ENCODE results near the gene ERGIC2.

The ERGIC2 gene

GRCh38 chr12:29374913-29375312 is 6.1 kb downstream of the ERGIC2 start:
- no peak for DNase-seq (ENCODE audit: low read depth)

GRCh38 chr12:29374012-29374411 is 7.0 kb downstream of the ERGIC2 start:
- DNase-seq (ENCODE audit: low read depth) = no peak

DNA sequence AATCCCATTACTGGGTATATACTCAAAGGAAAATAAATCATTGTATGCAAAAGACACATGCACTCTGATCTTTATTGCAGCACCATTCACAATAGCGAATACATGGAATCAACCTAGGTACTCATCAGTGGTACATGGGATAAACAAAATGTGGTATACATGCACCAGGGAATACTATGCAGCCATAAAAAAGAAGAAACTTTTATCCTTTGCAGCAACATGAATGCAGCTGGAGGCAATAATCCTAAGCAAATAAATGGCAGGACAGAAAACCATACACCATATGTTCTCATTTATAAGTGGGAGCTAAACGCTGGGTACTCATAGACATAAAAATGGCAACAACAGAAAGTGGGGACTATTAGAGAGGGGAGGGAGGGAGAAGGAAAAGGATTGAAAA is 15.9 kb downstream of the ERGIC2 start:
- no peak for DNase-seq (ENCODE audit: low read depth)

DNA sequence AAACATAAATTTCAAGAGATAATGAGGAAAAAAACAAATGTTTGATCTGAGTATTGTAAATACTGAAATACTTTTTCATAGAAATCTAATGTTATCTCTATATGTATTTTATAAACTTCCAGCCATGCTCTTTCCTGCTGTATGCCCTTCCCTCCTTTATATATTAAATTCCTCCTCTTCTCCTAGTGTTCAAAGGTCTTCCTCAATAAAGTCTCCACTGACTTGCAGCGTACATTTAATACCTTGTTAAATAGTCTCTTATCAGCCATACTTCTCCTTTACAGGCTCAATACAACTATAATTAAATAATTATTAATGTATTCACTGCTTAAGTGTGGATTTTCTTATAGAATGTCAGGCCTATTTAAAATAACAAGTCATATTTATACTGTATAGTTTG is 26.0 kb downstream of the ERGIC2 start:
- DNase-seq (ENCODE audit: low read depth) = no peak

DNA sequence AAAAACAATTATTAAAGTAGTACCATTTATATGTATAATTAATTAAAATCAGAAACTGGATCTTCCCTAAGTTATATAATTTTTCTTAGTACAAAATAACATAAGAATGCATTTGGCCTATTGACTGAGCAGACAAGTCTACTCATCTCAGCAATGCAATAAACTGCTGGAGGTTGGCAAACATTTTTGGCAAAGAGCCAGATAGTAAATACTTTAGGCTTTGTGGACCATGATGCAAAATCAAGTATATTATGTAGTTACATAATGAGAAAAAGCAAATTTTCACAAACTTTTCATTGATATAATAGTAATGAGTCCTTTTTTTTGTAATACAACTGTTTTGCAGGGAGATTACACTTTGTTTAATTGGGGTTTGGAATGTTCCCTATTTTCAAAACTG is 30.9 kb downstream of the ERGIC2 start:
- DNase-seq (ENCODE audit: low read depth) = peak; percentile 73

- DNase-seq (ENCODE audit: low read depth) = peak; percentile 42
Measured at GRCh38 chr12:29346769-29347421, 34.1 kb downstream of the ERGIC2 start.

- DNase-seq (ENCODE audit: low read depth) = peak; percentile 21
Measured at GRCh38 chr12:29343022-29343799, 37.8 kb downstream of the ERGIC2 start.

DNA sequence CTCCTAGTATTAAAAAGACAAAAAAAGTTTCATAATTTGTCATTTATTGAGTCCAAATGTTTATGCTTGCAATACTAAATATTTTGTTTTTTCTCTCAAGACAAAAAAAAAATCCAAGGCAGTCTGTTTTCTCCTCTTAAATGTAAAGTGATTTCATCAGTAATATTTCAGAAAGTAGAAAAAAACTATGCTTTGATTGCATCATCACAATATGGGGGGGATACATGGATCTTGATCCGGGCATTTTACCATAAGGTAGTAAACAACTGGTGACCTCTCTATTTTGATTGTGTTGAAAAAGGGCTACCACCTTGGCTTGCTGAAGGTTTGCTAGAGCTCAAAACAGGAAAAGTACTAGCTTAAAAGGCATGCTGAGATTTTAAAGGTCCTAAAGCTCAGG is 43.6 kb downstream of the ERGIC2 start:
- DNase-seq (ENCODE audit: low read depth) = no peak

- no peak for DNase-seq (ENCODE audit: low read depth)
Measured at GRCh38 chr12:29334937-29335336, 46.0 kb downstream of the ERGIC2 start.

- no peak for DNase-seq (ENCODE audit: low read depth)
Measured at GRCh38 chr12:29333178-29333577, 47.8 kb downstream of the ERGIC2 start.

- no peak for DNase-seq (ENCODE audit: low read depth)
Measured at GRCh38 chr12:29329411-29329810, 51.6 kb downstream of the ERGIC2 start.

DNA sequence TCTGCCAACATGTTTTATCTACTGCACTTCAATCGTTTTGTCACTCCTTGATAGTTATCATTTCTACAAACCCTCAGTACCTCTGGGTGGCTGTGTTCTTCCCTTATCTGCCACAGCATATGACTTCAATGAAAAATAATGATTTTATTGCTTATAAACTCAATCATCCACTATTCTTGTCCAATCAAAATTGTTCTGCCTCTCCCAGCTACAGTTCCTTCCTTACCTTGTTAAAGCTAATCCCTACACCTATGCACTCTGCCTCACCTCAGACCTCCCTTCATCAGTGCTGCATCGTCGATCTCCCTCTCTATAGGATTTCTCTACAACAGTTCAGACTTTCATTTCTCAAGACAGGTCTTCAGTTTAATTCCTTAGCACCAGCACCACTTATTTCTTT is 58.8 kb downstream of the ERGIC2 start:
- no peak for DNase-seq (ENCODE audit: low read depth)

DNA sequence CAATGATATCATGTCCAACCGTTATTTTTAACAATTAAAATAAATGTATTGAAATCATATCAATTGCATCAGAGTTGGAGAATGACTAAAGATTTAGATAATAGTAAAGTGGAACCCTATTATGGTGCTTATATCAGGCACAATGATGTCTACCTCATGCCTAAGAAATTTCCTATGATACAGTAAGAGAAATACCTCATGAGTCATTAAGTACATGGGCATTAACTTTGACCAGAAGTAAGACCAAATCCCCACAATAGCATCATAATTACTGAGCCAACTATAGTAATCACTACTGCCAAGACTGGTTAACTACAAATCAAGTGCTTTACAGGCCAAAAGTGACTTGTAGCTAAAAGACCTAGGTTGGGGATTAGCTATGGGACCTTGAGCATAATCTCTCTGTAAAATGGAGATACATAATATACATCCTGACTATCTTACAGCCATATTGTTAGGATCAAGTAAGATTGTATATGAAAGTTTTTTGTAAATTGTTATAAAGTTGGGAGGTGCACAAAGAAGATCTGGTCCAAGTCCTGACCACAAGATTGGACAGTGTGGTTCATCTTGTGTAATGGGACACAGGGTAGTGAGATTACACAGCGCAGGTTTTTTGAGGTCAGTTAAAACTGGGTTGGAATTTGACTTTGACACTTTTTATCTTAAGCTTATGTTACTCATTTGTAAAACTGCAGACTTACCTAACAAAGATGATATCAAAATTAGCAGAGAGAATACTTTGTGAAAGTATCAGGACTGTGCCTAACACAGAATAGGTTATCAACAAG is 60.5 kb downstream of the ERGIC2 start:
- peak; percentile 94 for DNase-seq (ENCODE audit: low read depth)

GRCh38 chr12:29317556-29318363 is 63.2 kb downstream of the ERGIC2 start:
- peak; percentile 52 for DNase-seq (ENCODE audit: low read depth)

DNA sequence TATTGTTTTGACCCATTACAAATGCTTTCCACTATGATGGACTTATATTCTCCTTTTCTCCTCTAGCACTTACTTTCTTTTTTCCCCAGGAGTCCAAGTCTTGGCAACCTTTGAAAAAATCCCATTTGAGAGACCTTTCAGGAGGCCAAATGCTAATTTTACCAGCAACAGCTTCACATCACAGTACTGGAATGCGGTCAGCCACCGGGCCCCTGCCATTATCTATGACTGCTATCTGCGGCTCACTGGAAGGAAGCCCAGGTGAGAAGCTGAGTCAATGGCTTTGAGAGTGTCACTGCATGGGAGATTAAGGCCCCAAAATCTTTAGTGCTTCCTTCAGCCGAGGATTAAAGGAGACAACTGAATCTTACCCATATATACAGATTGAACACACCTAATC is 64.2 kb downstream of the ERGIC2 start:
- DNase-seq (ENCODE audit: low read depth) = peak; percentile 61

DNA sequence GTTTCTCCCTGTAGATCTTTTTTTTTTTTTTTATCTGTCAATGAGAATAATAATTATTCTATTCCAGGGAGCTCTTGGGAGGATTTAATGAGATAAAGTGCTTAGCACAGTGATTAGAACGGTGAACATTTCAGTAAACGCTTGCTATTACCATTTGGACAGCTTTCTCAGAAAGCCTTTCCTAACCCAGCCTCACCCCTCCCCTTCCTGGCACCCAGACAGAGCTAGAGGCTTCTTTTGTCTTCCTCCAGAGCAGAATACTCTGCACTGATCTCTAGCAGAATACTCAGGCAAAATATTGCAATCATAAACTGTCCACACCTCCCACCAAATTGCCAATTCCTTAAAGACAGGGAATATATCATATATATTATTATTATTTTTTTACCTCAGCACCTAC is 66.6 kb downstream of the ERGIC2 start:
- DNase-seq (ENCODE audit: low read depth) = no peak

DNA sequence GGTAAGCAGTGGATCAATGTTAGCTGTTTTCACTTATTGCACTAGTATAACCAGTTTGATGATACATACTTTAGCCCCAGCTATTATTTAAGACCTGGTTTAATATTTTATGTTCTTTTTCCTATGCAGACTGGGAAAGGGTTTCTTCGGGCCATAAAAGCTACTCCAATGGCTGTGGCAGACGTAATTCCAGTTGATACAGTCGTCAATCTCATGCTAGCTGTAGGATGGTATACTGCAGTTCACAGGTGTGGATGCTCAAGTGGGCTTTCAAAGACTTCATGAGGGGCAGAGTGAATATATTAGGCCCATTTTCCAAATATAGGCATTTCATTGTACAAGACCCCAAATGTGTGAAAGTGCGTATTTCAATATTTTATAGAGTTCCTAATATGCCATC is 70.1 kb downstream of the ERGIC2 start:
- DNase-seq (ENCODE audit: low read depth) = no peak

DNA sequence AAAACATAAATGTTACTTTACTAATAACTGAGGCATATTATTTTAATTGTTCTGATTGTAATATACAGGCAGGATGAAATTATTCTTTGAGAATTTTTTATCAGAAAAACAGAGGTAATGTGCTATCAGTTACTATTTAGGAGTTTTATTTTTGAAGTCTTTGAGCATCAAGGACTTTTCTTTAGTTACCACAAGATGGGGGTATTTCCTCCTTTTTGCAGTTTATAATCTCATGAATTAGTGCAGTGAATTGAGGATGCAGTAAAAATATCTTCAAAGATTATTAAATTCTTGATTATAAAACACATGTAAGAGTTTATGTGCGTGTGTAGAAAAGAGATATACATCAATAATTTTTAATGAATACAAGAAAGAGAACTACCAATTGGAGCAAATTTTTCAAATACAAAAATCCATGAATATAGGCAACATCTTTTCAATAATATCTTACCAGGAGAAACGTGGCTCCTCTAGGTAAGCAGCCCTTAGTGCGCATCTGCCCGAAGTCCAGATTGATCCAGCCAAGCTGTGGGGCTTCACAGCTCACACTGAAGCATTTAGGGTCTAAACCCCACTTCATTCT is 71.6 kb downstream of the ERGIC2 start:
- DNase-seq (ENCODE audit: low read depth) = peak; percentile 33

GRCh38 chr12:29306682-29307081 is 74.3 kb downstream of the ERGIC2 start:
- DNase-seq (ENCODE audit: low read depth) = no peak

DNA sequence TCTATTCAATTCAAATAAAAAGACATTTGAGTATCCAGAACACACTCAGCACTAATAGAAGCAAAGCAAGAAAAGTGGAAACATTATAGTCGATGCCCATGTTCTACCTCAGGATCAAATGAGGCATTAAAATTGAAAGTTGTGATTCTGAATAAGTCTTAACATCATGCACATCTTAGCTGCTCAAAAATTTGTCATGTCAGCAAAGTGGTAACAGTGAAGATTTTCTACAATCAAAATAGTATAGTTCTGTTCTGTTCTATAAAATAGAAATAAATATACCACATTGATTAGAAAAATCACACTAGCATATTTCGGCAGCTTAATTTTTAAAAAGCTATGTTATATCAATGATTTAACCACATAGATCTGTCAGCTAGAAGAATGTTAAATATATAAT is 74.7 kb downstream of the ERGIC2 start:
- no peak for DNase-seq (ENCODE audit: low read depth)

DNA sequence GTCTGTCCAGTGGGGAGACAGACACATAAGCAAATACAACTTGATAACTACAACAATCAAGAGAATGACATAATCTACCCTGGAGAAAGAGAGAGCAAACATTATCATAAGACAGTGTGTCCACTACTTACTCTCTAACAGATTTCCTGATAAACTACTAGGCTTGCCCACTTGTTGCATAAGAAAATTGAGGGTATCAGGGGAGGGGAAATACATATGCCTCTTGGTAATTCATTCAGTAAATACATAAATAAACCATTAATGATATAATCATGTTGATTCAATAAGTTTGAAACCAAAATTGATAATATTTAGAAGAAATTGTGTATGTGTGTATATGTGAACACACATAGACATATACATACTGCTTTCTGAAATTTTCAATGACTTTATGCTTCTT is 76.6 kb downstream of the ERGIC2 start:
- DNase-seq (ENCODE audit: low read depth) = no peak

GRCh38 chr12:29301114-29301513 is 79.9 kb downstream of the ERGIC2 start:
- no peak for DNase-seq (ENCODE audit: low read depth)
